Testis (tissue), 3 donors: ENCODE results near the gene PHACTR4. TPM values are rescaled to one million over a fixed set of nuclear protein-coding genes. Genes with fewer than 3 reads are reported as not detected.

Experiments used
- DNase-seq: peaks from one replicate; pipeline ENCODE4 v3.0.0-alpha.2; 2019
- H3K27ac ChIP-seq, 2 donors: fragments of 200-600 bp; sonication (generic); one replicate each; pipeline ENCODE4 v1.5.1; 2019
- H3K27me3 ChIP-seq: fragments of 200-600 bp; sonication (generic); one replicate; pipeline ENCODE4 v1.5.1; 2019
- H3K36me3 ChIP-seq: fragments of 200-600 bp; sonication (generic); one replicate; pipeline ENCODE4 v1.5.1; 2017; ENCODE audit warnings: low read depth; ENCODE audit errors: missing control alignments
- H3K4me1 ChIP-seq: fragments of 200-600 bp; sonication (generic); one replicate; pipeline ENCODE4 v1.5.1; 2019
- H3K4me3 ChIP-seq, 2 donors: fragments of 200-600 bp; sonication (generic); one replicate each; pipeline ENCODE4 v1.5.1; 2017 to 2019
- H3K9me3 ChIP-seq: fragments of 200-600 bp; sonication (generic); one replicate; pipeline ENCODE4 v1.5.1; 2017
- CTCF ChIP-seq, 3 experiments: fragments of 450-650 bp in 2 of 3; fragments of 200-600 bp in 1 of 3; sonication (generic) in 1 of 3; IDR thresholded peaks; one replicate each; pipeline ENCODE4 v1.5.1; 2016 to 2019; ENCODE audit warnings: antibody characterized with exemption in 3 of 3, mild to moderate bottlenecking in 2 of 3, moderate library complexity in 1 of 3
- POLR2A ChIP-seq: fragments of 450-650 bp; IDR thresholded peaks from one replicate; pipeline ENCODE4 v1.6.1; 2017; ENCODE audit warnings: antibody characterized with exemption, mild to moderate bottlenecking, moderate library complexity
- WGBS, 2 donors: methylation state at CpG; one replicate each; pipeline ENCODE4 v1.1.5; 2018; 5-methylcytosine and 5-hydroxymethylcytosine counted together
- intact Hi-C: fragments of 100-400 bp; cut with DNase I; formaldehyde crosslinking; loops from one replicate; pipeline ENCODE4 v1.15.1; 2023; ENCODE audit warnings: low total_unique reads
- polyA plus RNA-seq: library from polyadenylated mRNA; stranded (reverse); fragments of 350-450 nt; fragmentation: Illumina TruSeq; extraction: RNeasy Lipid Tissue Mini Kit (QIAGEN cat#74804); gene quantifications from one replicate; pipeline ENCODE4 v1.2.3, GENCODE V29; 2014; ENCODE audit warnings: low read depth, low replicate concordance; ENCODE audit not compliant: insufficient read depth
- total RNA-seq, 2 donors: library from RNA; depleted of rRNA; stranded (reverse); fragments of >200 nt; gene quantifications; one replicate each; pipeline ENCODE4 v1.2.3, GENCODE V29; 2016

PHACTR4 gene
- total and polyA plus RNA-seq, 3 donors from 2014 or later: 33.1 to 51.8 (median 40.9) TPM

DNA sequence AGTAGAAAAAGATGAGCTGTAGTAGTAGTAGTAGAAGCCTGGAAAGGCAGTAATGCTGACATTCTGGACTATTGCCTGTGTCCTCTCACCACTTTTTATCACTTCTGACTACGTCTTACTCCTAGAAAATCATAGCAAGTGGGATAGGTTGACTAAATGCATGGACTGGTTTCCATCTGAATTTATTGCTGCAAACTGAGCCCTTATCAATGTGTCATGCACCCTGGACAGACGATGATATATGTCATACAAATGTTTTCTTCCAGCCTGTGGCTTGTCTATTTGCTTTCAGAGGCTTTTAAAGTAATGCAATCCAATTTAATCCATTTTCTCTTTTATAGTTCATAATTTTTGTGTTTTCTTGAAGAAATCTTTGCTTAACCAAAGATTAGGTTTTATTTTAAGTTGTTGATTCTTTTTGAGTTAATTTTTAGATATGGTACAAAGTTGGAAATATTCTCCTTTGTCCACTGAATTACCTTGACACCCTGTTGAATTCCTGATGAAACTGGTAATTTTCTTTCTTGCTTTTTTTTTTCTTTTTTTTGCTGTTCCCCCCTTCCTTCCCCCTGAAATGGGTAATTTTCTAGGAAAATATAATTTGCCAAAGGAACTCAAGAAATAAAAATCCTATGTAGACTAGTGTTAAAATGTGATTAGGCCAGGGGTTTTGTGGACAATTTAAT, 47.1 kb downstream of the PHACTR4 start:
- Histone ChIP-seq H3K4me1 (no peaks in the 10 kb centered on the region), H3K36me3 (no peaks in the 10 kb centered on the region), H3K27me3 (no peaks in the 10 kb centered on the region), H3K4me3 (no peak overlapping the region), H3K9me3 (no peaks in the 10 kb centered on the region), H3K27ac (no peak overlapping the region)
- intact Hi-C loops: no loop called here
- DNase-seq: no peak
- TF ChIP-seq CTCF (IDR thresholded peaks at IDR 0.05) (no peak), POLR2A (no peak)
- 54 to 68% methylated on average over 2 of the region's 2 CpGs for WGBS, 2 donors

- Histone ChIP-seq H3K4me3 (no peak overlapping the region), H3K4me1 (no peaks in the 10 kb centered on the region), H3K27me3 (no peaks in the 10 kb centered on the region), H3K27ac (no peak overlapping the region), H3K36me3 (no peaks in the 10 kb centered on the region), H3K9me3 (no peaks in the 10 kb centered on the region)
- no peak for DNase-seq
- WGBS, 2 donors: 43 to 51% methylated on average over 3 of the region's 3 CpGs
- intact Hi-C loops: no loop called here
- TF ChIP-seq POLR2A (no peak), CTCF (IDR thresholded peaks at IDR 0.05) (no peak)
These were observed 47.9 kb downstream of the PHACTR4 start for GRCh38 chr1:28417441-28417922.

- intact Hi-C loops: no loop called here
- Histone ChIP-seq H3K27me3 (no peaks in the 10 kb centered on the region), H3K27ac (no peak overlapping the region), H3K4me1 (no peaks in the 10 kb centered on the region), H3K36me3 (no peaks in the 10 kb centered on the region), H3K4me3 (no peak overlapping the region), H3K9me3 (no peaks in the 10 kb centered on the region)
- no peak for DNase-seq
- TF ChIP-seq CTCF (IDR thresholded peaks at IDR 0.05) (no peak), POLR2A (no peak)
- WGBS, 2 donors: 84 to 86% methylated on average over 4 of the region's 4 CpGs
These were observed 48.5 kb downstream of the PHACTR4 start for GRCh38 chr1:28417926-28418637.

GRCh38 chr1:28421744-28422143, 52.2 kb downstream of the PHACTR4 start:
- Histone ChIP-seq H3K27me3 (no peaks in the 10 kb centered on the region), H3K4me1 (no peaks in the 10 kb centered on the region), H3K27ac (no peak overlapping the region), H3K9me3 (no peaks in the 10 kb centered on the region), H3K4me3 (no peak overlapping the region), H3K36me3 (no peaks in the 10 kb centered on the region)
- no peak for TF ChIP-seq POLR2A
- intact Hi-C loops: no loop called here
- WGBS, 2 donors: 93 to 95% methylated on average over 1 of the region's 1 CpG
- no peak for DNase-seq

DNA sequence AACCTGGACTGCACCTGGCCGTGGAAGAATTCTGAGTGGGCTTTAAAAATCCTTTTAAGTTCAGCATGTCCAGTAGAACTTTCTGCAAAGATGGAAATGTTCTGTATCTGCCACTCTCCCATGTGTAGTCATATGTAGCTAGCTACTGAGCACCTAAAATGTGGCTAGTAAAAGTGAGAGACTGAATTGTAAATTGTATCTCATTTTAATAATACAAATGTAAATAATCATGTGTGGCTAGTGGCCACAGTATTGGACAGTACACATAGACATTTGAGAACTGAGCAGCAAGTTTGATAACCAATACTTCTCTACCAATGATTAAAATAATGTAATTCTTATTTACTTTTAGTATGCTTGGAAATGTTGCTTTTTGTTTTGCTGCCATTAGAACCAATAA, 57.3 kb downstream of the PHACTR4 start:
- no peaks in the 10 kb centered on the region for H3K4me1 ChIP-seq
- H3K27me3 ChIP-seq: no peaks in the 10 kb centered on the region
- DNase-seq: no peak
- H3K9me3 ChIP-seq: no peaks in the 10 kb centered on the region
- WGBS, 2 donors: 79 to 92% methylated on average over 1 of the region's 1 CpG
- no peak overlapping the region for H3K4me3 ChIP-seq
- no peaks in the 10 kb centered on the region for H3K36me3 ChIP-seq
- H3K27ac ChIP-seq: no peak overlapping the region
- intact Hi-C loops: no loop called here
- no peak for TF ChIP-seq CTCF (IDR thresholded peaks at IDR 0.05)
